Activated effector memory CD4-positive, alpha-beta T cell treated with anti-CD3 and anti-CD28 coated beads, Interleukin-2, amount 50 U/mL, for 16 hours (primary cell): ENCODE data around the gene RCOR2.

Experiments used
- DNase-seq: peaks from one replicate; pipeline ENCODE4 v3.0.0-alpha.2; 2020

RCOR2 gene

DNA sequence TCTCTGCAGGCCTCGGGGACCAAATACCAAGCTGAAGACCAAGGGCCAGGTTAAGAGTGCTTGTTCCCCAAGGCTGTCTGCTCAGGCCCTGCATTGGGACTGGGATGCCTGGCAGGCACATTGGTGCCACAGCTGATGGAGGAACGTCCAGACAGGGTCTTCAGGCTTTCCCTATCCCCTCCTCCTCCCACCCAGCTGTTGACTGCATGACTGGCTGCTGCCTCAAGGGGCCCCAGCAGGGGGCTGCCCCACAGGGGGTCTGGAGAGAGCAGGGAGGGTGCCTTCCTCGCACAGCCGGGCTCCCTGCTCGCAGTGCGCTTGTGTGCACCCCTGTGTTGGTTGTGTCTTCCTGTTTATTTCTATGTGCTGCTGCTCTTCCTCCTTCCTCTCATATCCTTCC, 9.9 kb downstream of the RCOR2 start:
- no peak for DNase-seq

DNA sequence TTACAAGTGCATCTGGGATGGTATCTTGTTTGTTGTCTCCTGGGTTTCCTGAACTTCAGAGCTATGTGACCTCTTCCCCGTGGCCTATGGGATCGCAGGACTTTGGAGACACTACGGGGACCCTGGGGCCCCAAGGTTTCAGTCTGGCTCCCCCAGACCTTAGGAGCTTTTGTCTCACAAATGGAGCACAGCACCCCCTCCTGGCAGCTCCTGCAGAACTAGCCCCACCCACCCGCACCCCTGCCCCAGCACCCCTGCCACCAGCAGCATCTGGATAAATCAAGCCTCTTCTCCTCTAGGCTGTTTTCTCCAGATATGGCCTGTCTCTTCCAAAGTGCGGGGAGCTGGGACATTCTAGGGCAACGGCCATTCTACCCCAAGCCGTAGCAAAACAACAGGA, 10.4 kb downstream of the RCOR2 start:
- peak; percentile 81 for DNase-seq

DNA sequence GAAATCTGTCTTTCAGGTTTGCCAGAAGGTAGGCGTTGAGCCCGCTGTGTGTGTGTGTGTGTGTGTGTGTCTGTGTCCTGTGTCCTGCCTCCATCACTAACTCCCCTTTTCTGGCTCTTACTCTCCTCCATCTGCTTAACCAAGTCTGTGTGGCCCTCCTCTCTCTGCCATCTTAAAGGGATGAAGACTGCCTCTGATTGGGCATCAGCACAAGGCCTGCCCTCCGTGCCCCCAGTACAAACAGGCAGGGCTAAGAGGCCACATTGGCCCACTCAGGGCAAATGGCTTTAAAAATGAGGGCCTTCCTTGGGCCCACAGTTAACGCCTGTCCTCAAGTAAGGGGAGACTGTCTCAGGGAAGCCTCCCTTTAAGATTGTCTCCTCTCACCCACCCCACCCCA, 10.9 kb downstream of the RCOR2 start:
- no peak for DNase-seq

DNA sequence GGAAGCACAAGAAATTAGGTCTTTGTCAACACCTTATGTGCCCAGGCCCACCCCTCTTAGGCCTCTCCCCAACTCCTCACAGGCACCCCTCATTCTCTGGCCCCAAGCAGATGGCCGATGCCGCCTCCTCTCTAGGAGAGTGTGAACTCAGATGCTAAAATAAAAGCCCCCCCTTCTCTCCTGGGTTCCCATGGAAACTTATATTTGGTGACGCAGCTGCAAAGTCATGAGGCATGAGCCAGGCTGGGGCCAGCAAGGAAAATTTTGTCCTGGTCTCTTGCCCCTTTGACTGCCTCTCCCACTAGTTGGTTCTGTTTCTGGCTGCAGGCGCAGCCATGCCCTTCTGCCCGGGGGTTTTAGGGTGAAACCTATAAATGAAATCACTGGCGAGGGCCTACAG, 11.8 kb downstream of the RCOR2 start:
- DNase-seq = no peak

DNA sequence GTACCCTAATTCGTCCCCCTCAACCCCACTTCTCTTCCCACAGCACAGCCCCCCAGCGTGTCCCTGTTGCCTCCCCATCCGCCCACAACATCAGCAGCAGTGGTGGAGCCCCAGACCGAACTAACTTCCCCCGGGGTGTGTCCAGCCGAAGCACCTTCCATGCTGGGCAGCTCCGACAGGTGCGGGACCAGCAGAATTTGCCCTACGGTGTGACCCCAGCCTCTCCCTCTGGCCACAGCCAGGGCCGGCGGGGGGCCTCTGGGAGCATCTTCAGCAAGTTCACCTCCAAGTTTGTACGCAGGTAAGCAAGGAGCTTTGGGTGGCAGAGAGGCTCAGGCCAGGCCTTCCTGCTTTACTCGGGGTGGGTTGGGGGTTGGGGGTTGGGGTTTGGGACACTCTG, 12.2 kb downstream of the RCOR2 start:
- no peak for DNase-seq

DNA sequence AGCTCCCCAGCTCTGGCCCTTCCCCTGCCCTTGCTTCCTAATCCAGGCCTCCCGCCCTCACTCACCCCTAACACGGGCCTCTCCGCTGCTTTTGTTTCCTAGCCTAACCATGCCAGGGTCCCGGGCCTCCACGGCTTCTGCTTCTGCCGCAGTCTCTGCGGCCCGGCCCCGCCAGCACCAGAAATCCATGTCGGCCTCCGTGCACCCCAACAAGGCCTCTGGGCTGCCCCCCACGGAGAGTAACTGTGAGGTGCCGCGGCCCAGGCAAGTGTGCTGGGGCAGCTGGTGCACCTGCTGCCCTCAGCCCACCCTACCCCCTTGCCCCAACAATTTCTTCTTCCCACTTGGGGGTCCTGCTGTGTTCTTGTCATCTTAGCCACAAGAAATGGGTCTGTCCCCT, 13.1 kb downstream of the RCOR2 start:
- no peak for DNase-seq

DNA sequence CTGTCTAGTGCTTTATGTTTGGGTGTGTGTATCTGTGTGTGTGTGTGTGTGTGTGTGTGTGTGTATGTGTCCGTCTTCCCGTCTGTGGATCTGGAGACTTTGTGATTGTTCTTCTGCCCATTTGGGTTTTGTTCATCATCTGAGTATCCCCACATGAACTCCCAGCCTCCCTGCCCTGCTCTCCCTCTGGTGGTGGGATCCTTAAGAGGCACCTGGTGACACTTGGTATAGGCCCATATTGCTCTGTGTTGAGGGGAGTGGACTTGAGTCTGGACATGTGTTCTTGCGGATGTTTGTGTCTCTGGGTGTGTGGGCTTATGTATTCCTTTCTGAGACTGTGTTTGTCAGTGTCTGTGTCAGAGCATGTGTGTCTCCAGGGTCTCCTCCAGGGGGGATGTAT, 15.3 kb downstream of the RCOR2 start:
- no peak for DNase-seq

DNA sequence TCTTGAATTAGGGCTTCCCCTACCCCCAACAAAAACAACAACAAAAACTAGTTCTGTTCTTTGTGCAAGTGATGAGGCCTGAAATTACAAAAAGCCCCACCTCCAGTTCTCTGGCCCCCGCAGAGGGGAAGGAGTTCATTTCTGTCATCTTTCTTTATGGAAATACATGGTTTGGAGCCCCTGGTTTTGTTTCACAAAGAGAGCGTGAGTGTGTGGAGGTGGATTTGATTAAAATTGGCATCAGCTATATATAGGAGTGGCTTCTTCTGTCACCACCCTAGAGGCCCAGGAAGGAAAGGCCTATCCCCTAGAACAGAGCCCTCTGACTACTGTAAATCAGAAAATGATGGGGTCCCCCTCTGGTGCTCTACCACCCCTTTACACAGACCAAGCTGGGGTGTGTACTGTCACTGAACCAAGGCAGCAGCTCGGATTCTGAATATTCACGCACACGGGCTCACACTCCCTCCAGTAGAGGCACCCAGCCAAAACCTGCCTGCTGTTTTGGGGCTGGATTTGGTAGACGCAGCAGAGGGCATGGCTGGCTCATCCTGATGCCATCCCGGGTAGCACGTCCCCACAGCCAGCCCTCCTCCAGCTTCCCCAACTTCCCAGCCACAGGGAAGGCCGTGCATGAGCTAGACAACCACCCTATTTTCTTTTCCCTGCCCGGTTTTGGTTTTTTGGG, 19.4 kb downstream of the RCOR2 start:
- no peak for DNase-seq

DNA sequence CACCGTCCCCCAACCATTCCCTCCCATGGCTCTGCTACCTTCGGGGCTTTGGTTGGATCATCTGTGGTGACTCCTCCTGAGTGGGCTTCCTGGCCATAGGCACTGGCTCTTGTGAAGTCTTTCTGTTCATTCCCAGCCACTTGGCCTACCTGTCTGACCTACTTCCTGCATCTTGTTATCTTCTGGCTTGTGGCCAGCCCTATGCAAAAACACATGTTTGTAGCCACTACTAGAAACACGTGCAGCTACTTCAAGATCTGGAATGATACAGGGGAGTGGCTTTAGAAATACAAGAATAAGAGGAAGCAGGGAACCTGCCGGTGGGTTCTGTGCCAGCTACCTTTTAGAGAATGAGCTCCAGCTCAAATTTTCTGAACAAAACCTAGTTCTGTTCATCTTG, 20.9 kb downstream of the RCOR2 start:
- no peak for DNase-seq

DNA sequence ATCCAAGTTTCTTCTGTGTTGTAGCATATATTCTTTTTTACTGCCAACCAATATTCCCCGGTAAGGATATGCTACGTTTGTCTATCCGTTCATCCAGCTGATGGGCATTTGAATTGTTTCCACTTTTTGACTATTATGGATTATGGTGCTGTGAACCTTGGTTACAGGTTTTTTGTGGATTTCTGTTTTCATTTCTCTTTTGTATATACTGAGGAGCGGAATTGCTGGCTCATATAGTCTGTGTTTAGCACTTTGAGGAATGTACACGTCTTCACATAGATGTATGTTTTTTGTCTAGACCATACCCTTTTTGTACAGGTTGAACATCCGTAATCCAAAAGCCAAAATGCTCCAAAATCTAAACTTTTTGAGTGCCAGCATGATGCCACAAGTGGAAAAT, 23.6 kb downstream of the RCOR2 start:
- no peak for DNase-seq

DNA sequence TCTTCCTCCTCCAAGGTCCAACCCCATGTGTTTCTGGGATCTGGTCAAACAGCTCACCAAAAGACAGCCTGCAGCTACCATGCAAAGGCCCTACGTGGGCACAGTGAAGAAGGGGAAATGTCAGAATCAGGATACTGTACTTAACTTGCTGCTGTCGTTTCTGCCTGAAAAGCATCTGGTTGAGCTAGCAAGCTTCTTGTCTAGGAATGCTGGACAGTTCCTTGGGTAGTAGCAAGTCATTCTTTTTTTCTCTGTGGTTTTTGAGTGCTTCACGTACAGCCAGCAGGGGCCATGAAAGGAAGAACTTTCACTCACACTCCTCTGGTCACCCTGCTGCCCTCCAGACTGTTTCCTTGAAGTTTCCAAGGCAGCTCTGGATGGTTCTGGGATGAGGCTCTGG, 24.7 kb downstream of the RCOR2 start:
- no peak for DNase-seq

DNA sequence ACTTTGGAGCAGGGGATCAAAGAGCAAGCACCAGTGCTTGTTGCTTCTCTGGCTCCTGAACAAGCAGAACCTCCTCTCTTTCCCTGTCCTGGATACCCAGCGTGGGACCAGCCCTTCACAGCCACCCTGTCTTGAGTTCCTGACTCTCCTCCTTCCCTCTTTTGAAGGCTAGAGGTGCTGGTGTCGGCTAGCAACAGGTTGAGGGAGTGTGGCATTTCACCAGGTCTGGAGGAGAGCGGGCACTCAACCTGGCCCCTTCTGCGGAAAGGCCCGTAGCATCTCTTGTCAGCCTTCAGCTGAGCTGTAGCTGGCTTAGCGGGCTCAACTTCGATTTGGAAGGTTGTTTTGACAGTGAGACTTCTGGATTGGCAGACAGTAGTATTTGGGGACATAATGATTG, 26.6 kb downstream of the RCOR2 start:
- no peak for DNase-seq

DNA sequence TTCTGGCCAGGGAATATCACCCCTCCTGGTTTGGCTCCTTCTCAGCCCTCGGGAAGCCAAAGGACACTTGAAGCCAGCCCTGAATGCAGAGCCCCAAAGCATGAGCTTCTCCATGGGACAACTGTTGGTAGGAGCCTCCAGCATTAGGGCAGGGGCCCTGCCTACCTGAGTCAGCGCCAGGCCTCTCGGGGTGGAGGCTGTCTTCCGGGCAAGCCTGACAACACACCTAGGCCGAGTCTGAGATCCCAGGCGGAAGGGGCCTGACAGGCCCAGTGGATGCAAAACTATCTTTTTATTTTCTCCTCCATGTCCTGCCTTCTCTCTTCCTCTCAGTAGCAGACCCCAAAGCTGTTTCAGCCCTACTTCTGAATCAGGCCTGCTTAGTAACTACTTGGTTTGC, 27.6 kb downstream of the RCOR2 start:
- DNase-seq = no peak

DNA sequence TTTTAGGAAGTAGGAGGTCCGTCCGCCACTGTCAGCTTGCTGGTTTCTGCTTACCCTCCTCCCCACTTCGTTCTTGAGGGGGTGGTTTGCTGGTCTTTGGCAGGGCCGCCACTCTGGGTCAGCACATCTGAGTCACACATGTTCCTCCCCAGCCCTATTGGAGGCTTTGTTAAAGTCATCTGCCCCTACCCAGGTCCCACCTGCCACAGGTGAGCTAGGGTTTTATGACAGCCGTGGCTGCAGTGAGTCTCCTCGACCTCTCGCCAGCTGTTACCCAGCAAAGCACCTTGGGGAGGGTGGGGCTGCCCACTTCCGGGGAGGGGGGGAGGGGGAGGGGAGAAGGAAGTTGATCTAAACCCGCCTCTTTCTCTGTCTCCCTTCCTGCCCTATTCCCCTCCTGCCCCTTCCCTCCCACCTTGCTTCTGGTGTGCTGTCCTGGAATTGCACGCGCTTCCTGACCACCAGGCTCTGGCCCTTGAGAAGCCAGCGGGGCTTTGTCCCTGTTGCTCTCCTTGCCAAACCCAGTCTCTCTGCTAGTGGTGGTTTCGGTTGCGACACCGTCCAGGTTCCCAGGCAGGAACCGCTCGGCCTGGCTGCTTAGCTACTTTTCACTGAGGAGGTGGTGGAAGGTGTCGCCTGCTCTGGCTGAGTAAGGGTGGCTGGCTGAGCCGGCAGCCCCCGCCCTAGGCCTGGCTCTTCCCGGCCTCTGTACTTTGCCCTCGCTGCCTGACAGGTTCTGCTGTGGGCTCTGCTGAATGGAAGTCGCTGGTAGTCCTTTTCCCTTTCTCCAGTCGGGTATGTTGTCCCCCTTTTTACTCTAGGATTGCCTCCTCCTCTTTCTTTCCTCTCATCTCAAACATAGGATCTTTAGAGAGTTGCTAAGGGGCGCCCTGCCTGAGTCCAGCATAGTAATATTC, 28.5 kb downstream of the RCOR2 start:
- peak; percentile 88 for DNase-seq

DNA sequence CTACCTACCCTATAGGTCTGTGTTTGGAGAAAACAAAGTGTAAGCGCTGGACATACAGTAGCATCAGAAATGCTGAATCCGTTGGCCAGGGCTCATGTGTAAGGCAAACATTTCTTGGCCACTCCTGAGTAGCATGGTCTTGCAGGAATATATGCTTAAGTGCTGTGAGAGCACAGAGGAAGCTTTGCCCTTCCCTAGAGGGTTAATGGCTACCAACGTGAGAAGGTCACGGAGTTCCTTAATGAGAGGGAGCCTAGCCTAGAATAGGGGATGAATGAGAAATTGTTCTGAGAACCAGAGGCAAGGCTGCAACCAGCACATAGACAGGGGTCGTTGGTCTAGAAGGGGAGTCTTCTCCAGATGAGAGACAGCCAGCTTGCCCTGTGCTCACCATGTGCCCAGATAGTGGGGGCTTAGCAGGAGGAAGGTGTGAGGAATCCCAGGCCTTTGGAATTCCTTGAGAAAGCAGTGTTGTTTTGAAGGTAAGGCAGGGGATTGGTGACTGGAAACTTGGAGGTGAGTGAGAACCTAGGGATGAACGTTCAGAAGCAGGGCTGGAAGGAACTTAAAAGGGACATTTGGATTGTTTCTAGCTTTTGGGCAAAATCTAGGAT, 29.5 kb downstream of the RCOR2 start:
- DNase-seq = no peak

DNA sequence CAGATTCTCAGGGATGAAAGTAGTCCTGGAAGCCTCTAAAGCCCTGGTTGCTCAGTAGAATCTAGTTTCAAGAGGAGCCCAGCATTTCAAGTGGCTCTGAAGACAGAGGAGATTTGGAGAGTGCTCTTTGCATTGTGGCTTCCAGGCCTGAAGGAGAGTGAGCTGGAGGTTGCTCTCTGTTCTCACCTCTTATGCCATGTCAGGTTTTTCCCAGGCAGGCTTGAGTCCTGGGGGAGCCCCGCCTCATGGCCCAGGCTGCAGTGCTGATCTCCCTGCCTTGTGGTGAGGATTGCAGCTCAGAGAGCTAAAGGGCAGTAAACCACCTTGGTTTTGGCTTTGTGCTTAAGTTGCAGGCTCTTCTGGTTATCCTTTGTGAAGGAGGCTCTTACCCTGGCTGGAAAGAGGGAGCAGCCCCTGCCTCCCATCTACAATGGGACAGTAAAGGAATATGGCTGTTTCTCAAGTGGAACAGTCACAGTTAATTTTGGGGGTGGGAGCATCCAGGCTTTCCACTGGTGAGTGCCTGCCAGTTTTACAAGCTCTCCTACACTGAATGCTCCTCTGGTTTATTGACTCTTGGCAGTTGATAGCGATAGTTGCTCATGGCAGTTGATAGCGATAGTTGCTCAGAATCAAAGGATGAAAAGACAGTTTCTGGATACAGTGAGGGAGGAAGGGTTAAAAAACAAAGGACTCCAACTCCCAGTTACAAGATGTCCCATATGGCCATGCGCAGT, 32.6 kb downstream of the RCOR2 start:
- DNase-seq = no peak

DNA sequence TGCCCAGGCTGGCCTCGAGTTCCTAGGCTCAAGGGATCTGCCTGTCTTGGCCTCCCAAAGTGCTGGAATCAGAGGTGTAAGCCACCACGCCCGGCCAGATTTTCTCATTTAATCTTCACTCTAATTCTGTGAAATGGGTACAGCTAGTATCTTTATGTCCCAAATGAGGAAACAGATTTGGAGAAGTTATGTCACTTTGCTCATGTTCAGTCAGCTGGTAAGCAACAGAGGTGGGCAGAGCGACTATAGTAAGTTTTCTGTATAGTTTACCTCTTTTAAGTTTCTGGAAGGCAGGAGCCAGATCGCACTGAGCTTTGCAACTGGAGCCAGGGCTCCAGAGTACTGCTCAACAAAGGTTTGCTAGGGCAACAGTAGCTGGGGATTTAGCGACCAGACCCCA, 33.2 kb downstream of the RCOR2 start:
- DNase-seq = no peak

DNA sequence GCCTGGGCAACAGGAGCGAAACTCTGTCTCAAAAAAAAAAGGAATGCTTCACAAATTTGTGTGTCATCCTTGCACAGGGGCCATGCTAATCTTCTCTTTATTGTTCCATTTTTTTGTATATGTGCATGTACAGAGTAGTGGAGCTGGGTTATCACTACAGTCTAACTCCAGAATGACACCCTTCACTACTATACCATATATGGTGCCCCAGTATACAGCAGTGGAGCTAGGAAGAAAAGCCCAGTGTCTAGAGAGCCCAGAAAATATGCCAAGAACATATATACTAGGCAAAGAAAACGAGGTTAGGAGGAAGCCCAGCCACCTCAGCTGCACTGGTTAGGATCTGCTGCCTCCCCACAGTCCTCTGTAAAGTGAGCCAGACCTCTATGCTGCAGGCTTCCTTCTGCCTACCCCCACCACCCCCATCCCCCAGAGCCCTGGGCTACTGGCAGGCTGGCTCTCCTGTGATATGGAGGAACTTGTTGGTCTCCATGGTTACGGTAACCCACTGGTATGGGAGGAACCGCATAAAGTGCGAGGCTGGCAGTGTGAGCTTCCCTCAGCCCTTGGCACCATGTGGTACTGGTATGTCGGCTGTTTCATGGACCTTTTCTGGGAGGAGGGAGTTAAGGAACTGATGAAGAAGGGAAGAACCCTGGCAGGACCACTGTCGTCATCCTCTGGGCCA, 34.3 kb downstream of the RCOR2 start:
- DNase-seq = no peak

DNA sequence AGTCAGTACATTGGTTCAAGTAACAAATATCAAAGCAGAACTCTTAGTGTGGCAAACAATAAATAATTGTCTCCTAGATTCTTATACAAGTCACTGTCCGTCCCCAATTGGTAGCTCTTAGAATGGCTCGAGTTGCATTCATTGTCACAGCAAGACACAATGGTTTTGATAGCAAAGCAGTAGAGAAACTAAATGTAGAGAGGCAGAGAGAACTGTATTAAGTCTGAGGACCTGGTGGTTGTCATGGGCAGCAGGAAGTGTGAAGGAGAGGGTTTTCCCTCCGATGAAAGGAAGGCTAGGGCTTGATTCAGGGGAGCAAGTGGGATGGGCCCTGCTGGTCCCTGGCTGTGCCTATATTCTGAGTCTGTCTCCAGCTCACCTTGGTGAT, 36.6 kb downstream of the RCOR2 start:
- DNase-seq = no peak

DNA sequence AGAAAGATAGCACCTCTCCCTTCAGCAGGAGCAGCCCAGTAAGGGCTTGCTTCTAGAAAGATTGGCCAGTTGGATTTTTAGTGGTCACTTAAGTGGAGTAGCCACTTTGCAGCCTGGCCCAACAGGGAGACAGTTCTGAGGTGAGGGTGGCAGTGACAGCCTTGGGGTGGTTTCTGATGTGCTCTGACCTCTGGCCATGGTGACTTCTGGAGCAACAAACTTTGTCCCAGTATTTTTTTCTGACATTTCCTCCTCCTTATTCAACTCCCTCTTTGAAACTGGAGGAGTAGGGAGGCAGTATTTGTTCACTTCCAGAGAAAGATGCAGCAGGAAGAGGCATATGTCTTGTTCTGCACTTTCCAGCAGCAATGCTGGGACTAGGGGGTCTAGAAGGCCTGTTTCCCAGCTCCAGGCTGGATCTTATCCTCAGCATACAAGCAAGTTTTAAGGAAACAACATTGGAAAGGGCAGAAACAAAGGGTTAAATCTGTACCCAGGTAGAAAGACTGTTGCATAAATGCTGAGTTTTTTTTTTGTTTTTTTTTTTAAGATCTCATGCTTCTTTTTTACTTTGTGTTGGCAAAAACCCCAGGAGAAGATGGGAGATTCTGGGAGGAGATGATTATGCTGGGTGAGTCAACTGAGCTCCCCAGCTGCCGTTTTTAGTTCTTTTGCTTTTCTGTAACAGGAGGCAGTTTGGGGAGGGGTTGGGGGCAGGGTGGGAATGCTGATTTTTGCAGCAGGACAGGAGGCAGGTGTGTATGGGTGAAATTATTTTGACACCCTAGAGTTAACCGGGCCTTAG, 37.2 kb downstream of the RCOR2 start:
- DNase-seq = no peak

DNA sequence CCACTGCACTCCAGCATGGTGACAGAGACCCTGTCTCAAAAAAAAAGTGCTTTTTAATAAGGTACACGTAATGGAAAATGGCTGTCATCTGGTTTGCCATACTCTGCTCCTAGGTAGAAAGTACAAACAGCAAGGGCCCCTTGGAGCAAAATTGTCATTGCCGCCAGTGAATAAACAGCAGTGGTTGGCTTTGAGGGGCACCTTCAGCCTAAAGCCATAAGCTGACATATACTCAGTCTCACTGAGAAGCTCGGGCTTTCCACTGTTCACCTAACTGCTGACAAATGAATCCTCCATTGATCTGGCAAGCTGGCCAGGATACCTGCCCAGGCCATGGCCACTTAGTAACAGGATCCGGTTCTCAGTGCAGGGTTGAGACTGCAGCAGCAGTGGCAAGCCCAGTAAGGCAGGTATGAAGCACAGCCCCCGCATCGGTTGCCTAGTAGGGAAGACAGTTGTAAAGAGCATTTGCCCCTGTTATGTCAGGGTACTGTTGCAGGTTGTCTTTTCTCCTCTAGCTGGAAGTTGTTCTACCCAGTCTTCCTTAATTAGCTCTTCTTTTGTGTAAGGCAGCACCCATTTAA, 39.2 kb downstream of the RCOR2 start:
- no peak for DNase-seq

DNA sequence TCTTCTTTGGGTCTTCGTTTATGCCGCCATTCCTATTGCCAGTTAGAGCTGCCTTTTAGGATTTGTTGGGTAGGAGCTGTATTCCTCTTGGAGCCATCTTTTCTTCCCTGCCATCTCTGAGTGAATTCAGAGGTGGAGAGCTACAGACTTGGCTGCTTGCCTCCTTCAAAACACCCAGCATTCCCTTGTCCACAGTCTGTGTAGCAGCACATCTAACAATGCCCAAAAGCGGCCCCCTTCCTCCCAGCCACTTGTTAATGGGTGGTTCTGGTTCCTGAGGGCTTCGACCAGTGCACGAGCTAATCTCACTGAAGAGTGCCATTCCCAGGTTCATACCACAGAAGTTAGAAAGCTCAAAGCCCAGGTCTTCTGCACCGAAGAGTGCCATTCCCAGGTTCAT, 40.3 kb downstream of the RCOR2 start:
- no peak for DNase-seq
